ENCODE data around the gene MORN1. TPM values are rescaled to one million over a fixed set of nuclear protein-coding genes. Genes with fewer than 3 reads are reported as not detected.

MORN1 gene
- total and polyA plus RNA-seq, 8 donors, result 4.7 to 9.3 (median 5.3) TPM

GRCh38 chr1:2288311-2288710 is 103.0 kb downstream of the MORN1 start:
- 88 to 95% methylated on average over 10 of the region's 10 CpGs for WGBS, 2 donors
- FAIRE-seq, result no peak
- H3K4me3 ChIP-seq, result no peak overlapping the region
- no peak for ATAC-seq
- H3K4me1 ChIP-seq, result peaks cover 0 to 3% (median 0%) of the 10 kb centered on the region in 3 donors
- H3K27ac ChIP-seq, result no peak overlapping the region
- intact Hi-C loops (cut with DNase I), result no loop called here
- no peak for DNase-seq
- TF ChIP-seq, protein P1, sequence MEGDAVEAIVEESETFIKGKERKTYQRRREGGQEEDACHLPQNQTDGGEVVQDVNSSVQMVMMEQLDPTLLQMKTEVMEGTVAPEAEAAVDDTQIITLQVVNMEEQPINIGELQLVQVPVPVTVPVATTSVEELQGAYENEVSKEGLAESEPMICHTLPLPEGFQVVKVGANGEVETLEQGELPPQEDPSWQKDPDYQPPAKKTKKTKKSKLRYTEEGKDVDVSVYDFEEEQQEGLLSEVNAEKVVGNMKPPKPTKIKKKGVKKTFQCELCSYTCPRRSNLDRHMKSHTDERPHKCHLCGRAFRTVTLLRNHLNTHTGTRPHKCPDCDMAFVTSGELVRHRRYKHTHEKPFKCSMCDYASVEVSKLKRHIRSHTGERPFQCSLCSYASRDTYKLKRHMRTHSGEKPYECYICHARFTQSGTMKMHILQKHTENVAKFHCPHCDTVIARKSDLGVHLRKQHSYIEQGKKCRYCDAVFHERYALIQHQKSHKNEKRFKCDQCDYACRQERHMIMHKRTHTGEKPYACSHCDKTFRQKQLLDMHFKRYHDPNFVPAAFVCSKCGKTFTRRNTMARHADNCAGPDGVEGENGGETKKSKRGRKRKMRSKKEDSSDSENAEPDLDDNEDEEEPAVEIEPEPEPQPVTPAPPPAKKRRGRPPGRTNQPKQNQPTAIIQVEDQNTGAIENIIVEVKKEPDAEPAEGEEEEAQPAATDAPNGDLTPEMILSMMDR (IDR thresholded peaks at IDR 0.05), result no peak
- no peaks in the 10 kb centered on the region for H3K9me3 ChIP-seq
- no peaks in the 10 kb centered on the region for H3K36me3 ChIP-seq
- no peaks in the 10 kb centered on the region for H3K27me3 ChIP-seq

DNA sequence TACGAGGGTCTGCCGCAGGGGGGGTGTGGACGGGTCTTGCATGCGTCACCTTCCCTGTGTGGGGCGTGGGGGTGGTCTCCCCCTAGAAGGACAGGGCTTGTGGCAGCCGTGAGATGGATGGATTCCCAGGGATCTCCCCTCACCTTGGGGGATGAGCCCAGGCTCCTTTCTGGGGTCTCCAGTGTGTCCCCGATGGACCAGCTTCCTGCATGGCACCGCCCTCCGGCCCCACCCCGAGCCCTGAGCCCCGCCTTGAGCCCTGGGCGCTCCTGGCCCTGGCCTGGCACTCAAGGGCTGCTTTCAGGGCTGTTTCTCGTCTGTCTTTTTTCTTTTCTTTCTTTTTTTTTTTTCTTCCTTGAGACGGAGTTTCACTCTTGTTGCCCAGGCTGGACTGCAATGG is 103.7 kb downstream of the MORN1 start:
- Histone ChIP-seq H3K27me3 (no peaks in the 10 kb centered on the region), H3K27ac (no peak overlapping the region), H3K4me3 (no peak overlapping the region), H3K4me1 (peaks cover 0 to 3% (median 0%) of the 10 kb centered on the region in 3 donors), H3K36me3 (no peaks in the 10 kb centered on the region), H3K9me3 (no peaks in the 10 kb centered on the region)
- ATAC-seq (no peak), DNase-seq (no peak), FAIRE-seq (no peak)
- intact Hi-C loops (cut with DNase I), result no loop called here
- TF ChIP-seq, protein P1 (IDR thresholded peaks at IDR 0.05), result no peak
- 95 to 96% methylated on average over 14 of the region's 14 CpGs for WGBS, 2 donors

DNA sequence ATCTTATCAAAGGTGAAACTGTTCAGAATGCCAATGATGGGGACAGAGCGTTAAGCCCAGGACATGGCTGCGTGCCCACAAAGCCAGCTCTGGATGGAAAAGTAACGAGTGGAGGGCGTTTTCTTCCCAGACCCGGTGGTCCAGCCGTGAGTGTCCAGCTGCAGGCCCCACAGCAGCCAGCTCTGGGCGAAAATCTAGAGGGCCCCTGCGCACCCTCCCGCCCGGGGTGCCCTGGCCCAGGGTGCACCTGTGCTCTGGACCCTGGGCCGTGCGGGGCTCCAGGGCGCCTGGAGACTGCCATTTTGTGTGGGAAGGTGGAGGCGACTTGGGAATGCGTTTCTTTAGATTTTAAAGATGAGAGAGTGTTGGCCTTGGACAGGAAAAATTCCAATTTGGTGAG is 104.4 kb downstream of the MORN1 start:
- no peak for FAIRE-seq

DNA sequence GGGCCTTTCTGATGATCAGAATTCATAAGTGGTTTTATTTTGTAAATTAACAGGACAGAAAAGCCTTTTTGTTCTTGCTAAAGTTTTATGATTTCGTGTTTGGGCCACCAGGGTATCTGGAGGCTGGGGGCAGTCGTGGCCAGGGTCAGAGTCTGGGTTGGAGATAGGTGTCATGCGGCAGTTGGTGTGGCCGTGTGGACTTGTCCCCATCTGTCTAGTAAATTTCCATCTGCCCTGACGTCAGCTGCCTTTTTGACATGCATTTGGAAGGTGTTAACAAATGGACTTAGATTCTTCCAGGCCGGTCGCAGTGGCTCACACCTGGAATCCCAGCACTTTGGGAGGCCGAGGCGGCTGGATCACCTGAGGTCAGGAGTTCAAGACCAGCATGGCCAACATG is 106.4 kb downstream of the MORN1 start:
- Histone ChIP-seq H3K27ac (no peak overlapping the region), H3K4me3 (no peak overlapping the region), H3K9me3 (no peaks in the 10 kb centered on the region), H3K27me3 (no peaks in the 10 kb centered on the region), H3K4me1 (peaks cover 0 to 3% (median 0%) of the 10 kb centered on the region in 3 donors), H3K36me3 (no peaks in the 10 kb centered on the region)
- no peak for FAIRE-seq
- peak in 2 of 4 donors; percentile 33 to 42 for ATAC-seq
- TF ChIP-seq, protein P1 (IDR thresholded peaks at IDR 0.05), result no peak
- intact Hi-C loops (cut with DNase I), result no loop called here
- WGBS, 2 donors, result 90 to 91% methylated on average over 9 of the region's 9 CpGs
- DNase-seq, result no peak

More for the DNA sequence above, 104.4 kb downstream of the MORN1 start:
- ATAC-seq, result no peak
- Histone ChIP-seq H3K27me3 (no peaks in the 10 kb centered on the region), H3K4me3 (no peak overlapping the region), H3K4me1 (peaks cover 0 to 3% (median 0%) of the 10 kb centered on the region in 3 donors), H3K9me3 (no peaks in the 10 kb centered on the region), H3K27ac (no peak overlapping the region), H3K36me3 (no peaks in the 10 kb centered on the region)
- DNase-seq, result no peak
- intact Hi-C loops (cut with DNase I), result no loop called here
- 87 to 90% methylated on average over 15 of the region's 15 CpGs for WGBS, 2 donors
- TF ChIP-seq, protein P1 (IDR thresholded peaks at IDR 0.05), result no peak

DNA sequence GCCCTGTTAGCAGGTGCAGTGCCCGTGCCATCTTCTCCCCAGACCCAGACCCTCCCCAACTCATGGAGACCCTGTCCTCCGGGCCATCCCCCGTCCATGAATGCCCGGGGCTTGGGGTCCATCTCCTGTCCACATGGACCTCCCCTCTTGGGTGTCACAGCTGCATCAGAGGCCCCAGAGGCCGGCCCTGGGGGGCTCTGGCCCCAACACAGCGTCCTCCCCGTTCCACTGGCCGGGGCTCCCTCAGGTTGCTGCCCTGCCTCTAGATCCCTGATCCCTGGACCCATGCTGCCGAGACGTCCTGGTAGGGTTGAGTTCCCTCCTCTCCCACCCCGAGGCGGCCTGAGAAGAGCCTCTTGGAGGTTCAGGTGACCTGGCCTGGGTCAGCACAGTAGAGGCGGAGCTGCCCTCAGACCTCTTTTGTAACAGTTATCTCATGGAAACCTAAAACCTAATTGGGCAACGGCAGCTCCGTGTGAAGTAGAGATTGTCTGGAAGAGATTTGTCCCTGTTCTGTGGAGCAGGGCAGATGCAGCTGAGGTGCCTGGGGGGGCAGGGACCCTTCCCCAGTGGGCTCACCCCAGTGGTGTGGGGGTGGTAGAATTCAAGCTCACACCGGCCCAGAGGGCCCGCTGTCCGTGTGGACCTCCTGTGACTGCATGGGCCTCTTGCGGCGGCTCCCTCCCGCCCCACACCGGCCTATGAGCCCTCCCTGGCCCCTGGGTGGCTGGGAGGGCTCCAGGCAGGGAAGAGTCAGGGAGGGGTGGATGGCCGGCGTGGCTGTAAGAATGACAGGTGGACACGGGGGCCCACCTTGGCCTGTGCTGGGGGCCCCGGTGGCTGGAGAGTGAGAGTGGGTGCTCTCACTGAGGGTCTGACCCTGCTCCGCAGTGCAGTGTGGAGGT is 107.1 kb downstream of the MORN1 start:
- Histone ChIP-seq H3K27ac (no peak overlapping the region), H3K9me3 (no peaks in the 10 kb centered on the region), H3K36me3 (no peaks in the 10 kb centered on the region), H3K4me3 (no peak overlapping the region), H3K27me3 (no peaks in the 10 kb centered on the region), H3K4me1 (no peaks in the 10 kb centered on the region)
- WGBS, 2 donors, result 88 to 90% methylated on average over 22 to 27 of the region's 27 CpGs
- FAIRE-seq, result no peak
- ATAC-seq, result peak in 2 of 4 donors; percentile 13 to 24
- DNase-seq, result peak in 2 of 6 donors; percentile 12 to 62
- intact Hi-C loops (cut with DNase I), result no loop called here
- TF ChIP-seq, protein P1 (IDR thresholded peaks at IDR 0.05), result no peak

All from pancreas (tissue), 10 donors.